Stimulated activated CD8-positive, alpha-beta memory T cell treated with anti-CD3 and anti-CD28 coated beads, Interleukin-2, amount 100 ng/mL, for 48 hours (primary cell): ENCODE results near the gene MLLT1.
"Not testable (repeated sequence)": the region's sequence is repeated elsewhere in the genome, so short reads cannot be mapped to it uniquely, and the experiment has no call there.

Experiments used
- DNase-seq, 2 donors: peaks; one replicate each; pipeline ENCODE4 v3.0.0-alpha.2; 2020; ENCODE audit warnings: low read depth in 2 of 2

Gene MLLT1

GRCh38 chr19:6279931-6280591 is at the start of gene MLLT1:
MLLT1 (minus strand) TSS chr19:6279975; CDS start chr19:6279784, 191 bp downstream.
- peak; percentile 95 to 96 for DNase-seq

DNA sequence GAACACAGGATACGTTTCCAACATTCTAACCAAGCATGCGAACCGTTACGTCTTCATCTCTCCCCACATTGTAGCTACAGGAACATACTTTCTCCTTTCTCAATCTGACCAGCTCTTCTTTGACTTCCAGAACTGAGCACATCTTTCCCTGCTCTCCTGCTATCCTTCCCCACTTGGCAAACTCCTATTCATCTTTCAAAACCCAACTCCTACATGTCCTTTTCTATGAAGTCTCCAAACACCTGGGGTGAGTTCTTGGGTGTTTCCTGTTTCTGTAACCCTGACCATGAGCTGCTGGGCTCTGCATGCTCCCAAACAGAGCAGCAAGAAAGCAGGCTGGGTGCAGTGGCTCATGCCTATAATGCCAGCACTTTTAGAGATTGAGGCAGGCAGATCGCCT is 47.0 kb upstream of the MLLT1 start:
- DNase-seq = no peak

GRCh38 chr19:6325614-6326013 is 45.8 kb upstream of the MLLT1 start:
- DNase-seq = no peak

GRCh38 chr19:6324757-6325156 is 45.0 kb upstream of the MLLT1 start:
- no peak for DNase-seq

- DNase-seq = no peak
These were observed 42.5 kb upstream of the MLLT1 start for GRCh38 chr19:6322284-6322683.

- no peak for DNase-seq
These were observed 39.6 kb upstream of the MLLT1 start for GRCh38 chr19:6319376-6319775.

DNA sequence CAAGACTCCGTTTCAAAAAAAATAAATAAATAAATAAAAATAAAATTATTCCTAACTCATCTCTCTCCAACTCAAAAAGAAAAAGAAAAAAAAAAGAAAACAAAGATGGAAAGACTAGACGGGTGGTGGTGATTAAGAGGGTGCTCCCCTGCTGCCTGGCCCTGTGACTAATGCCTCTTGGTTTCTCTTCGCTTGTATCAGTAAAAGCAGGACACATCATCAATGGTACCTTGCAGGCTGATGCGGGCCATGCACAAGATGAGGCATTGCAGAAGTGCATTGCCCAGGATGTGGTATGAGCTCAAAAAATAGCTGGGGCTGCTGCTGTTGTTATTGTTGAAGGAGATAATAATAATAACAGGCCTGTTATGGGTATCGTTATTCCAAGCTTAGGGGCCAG is 39.0 kb upstream of the MLLT1 start:
- DNase-seq = peak in 1 of 2 donors; percentile 12

DNA sequence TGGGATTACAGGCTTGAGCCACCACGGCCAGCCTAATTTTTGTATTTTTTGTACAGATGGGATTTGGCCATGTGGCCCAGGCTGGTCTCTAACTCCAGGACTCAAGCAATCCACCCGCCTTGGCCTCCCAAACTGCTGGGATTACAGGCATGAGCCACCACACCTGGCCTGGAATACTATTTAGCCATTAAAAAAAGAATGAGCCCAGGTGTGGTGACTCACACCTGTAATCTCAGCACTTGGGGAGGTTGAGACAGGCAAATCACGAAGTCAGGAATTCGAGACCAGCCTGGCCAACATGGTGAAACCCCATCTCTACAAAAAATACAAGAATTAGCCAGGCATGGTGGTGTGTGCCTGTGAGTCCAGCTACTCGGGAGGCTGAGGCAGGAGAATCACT is 35.9 kb upstream of the MLLT1 start:
- DNase-seq = not testable (repeated sequence)

DNA sequence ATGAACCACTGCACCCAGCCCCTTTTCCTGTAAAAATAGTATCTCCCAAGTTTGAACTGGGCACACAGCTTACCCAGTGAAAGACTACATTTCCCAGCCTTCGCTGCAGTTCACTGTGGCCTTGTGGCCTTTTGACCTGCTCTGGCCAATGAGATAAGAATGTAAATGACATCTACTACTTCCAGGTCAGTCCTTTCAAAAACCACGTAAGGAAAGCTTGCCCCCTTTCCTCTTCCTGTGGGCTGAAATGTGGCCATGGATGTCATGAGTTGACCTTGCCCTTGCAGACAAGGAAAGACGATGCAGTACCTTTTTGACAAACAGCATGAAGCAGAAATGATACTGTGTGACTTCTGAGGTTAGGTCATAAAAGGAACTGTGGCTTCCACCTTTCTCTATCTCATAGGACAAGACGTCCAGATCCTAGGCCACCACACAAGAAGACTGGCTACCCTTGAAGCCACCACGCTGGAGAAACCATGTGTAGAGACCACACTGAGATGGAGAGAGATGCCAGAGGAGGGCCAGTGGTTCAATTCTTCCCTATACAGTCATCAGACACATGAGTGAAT is 33.7 kb upstream of the MLLT1 start:
- no peak for DNase-seq

- DNase-seq = no peak
These were observed 32.2 kb upstream of the MLLT1 start for GRCh38 chr19:6312018-6312417.

GRCh38 chr19:6298413-6298812 is 18.6 kb upstream of the MLLT1 start:
- no peak for DNase-seq

GRCh38 chr19:6297202-6297601 is 17.4 kb upstream of the MLLT1 start:
- no peak for DNase-seq

- no peak for DNase-seq
These were observed 12.2 kb upstream of the MLLT1 start for GRCh38 chr19:6292006-6292405.

DNA sequence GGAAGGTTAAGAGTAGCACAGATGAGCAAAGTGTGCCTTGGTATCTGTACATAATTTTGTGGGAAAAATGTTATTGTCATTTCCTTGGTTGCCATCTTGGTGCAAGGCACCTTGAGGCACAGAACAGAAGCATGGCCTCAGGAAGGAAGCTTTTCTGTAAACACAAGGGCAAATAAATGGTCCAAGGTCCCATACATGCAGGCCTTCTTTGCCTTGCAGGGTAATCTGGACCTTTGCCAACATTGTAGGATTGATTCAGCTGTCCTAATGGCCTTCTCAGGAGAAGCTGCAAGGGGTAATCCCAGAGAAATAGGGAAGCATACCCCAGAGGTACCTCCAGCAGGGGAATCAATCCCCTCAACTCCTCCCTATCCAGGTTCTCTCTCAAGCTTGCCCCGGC is 9.0 kb upstream of the MLLT1 start:
- no peak for DNase-seq

DNA sequence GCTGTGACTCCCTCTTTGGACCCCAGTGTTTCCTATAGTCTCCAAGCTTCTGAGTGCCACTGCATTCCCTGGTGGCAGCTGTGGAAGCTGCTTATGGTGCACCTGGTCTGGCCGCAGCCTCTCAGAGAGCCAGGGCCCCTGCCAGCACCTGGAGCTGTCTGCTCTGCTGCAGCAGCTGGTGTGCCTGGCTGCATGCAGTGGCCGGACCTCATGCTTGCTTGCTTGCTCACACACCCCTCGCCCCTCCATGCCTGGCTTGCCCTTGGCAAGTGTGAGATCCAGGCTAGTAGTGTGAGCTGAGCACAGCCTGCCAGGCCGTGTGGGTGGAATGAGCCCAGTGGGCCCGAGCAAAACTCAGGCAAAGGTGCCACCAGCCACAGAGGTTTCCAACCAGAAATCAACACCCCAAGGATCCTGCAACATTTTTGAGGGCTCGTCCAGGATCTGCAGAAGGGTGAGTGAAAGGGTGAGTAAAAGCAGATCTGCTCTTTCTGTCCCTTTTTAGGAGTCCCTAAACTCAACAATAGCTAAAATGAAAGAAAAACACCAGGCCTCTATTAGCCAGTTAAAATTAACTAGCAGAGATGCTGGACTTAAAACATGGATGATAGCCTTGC is 7.6 kb upstream of the MLLT1 start:
- no peak for DNase-seq

- DNase-seq = no peak
These were observed 6.9 kb upstream of the MLLT1 start for GRCh38 chr19:6286676-6287075.

DNA sequence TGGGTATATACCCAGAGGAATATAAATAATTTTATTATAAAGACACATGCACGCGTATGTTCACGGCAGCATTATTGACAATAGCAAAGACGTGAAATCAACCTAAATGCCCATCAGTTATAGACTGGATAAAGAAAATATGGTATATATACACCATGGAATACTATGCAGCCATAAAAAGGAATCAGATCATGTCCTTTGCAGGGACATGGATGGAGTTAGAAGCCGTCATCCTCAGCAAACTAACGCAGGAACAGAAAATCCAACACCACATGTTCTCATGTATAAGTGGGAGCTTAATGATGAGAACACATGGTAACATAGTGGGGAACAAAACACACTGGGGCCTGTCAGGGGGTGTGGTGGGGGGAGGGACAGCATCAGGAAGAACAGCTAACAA is 2.6 kb upstream of the MLLT1 start:
- DNase-seq = not testable (repeated sequence)

DNA sequence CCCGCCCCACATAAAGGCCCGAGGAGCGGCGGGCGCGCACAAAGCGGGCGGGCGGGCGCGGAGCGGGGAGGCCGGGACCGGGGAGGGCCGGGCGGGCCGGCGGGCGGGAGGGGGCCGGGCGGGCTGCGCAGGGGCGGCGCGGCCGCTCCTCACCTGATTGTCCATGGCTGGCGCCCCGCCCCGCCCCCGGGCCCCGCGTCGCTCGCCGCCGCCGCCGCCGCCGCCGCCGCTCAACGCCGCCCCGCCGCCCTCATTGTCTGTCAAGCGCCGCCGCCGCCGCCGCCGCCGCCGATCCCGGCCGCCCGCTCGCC is 200 bp downstream of the MLLT1 start:
- DNase-seq = no peak

DNA sequence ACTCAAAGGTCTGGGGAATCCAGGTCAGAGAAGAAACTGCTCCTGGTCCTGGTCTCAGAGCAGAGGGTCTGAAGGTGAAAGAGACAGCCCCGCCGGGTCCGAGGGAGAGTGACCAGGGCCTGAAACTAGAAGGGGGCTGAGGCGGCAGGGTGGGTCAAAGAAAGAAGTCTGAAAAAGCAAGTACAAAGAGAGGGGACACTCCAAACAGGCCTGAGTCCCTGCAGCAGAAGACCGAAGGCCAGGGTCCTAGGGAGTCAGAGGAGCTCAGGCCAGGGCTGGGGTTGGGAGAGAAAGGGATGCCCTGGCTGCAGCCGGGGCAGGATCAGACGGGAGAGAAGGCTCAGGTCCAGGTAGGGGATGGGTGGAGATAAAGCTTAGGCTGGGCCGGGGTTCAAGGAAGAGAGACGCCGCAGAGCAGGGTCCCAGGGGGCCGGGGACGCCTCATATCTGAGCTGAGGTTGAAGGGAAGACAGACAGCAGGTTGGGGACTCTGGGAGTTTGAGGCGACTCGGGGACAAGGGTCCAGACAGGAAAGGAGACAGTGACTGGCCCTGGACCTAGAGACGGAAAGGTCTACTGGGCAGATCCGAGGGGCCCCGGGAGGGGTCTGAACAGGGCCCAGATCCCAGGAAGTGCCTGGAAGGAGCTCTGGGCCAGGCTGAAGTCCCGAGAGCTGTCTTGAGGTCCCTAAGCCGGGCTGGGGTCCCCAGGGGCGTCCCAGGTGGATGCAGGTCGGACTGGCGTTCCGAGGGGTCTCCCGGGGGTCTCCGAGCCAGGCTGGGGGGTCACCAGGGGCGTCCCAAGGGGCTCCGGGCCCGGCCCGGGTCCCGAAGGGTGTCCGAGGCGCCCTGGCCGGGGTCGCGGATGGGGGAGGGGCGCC is 795 bp downstream of the MLLT1 start:
- DNase-seq = no peak

DNA sequence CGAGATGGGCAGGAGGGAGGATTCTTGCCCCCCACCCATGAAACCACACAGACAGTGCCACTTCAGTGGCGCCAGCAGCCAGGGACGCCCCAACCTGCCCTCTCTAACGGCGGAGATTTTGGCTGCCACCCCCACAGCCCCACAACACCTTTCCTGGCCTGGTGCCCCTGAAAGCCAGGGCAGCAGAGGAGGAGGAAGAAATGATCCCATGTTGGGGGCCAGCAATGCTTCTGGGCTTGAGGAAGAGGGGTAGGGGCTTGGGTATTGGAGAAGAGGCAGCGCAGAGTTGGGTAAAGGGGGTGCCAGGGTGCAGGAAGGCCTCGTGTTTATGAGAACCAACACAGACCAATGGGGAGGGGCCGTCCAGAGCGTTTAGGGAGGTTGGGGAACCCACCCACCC is 1.7 kb downstream of the MLLT1 start:
- no peak for DNase-seq

- DNase-seq = no peak
These were observed 3.3 kb downstream of the MLLT1 start for GRCh38 chr19:6276447-6276846.

GRCh38 chr19:6275170-6275744 is 4.5 kb downstream of the MLLT1 start:
- DNase-seq = no peak
